HG03558 (cell line): ENCODE results near the gene PRM2.
A peak's percentile ranks its signal among the peaks of the same experiment; 100 is the strongest.

ENCODE experiments used
- ATAC-seq: cut with Tn5 transposase; IDR thresholded peaks from one replicate; pipeline ENCODE4 v1.9.1; 2021; ENCODE audit warnings: moderate number of reproducible peaks; ENCODE audit not compliant: unreplicated experiment; ENCODE audit errors: extremely low read depth

The PRM2 gene

DNA sequence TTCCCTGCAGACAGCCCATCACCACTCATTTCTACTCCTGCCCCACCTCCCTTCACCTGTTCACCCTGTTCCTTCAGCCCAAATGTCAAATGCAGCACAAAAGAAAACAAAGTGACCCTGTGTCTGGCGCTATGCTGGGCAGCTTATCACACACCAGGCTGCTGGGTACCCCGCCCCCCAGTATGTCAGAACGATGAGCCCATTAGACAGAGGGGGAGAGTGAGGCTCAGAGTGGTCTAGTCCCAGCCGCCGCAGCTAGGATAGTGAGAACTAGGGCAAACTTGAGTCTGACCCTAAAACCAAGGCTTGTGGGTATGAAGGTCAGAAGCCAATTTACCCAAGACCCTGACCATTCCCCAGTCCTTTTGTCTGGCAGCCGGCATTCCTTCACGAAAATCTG lies 11.2 kb downstream of the PRM2 start:
- ATAC-seq: no peak

- ATAC-seq: no peak
Measured at GRCh38 chr16:11264155-11264832, 12.0 kb downstream of the PRM2 start.

DNA sequence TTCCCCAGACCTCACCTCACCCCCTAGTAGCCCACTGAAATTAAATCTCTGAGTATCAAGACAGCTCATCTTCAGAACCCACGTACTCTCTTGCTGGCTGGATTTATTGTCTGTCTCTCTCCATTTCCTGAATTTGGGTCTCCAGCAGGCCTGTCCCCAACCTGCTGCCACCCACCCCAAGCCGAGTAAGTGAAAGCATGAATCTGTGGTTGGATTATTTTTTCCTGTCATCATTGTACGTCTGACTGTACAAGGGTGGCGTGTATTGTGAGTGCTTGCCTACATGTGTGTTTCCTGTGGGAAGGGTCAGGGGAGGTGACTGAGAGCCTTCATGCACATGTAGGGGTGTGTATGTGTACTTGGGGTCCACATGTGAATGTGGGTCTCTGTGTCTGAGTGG lies 12.5 kb downstream of the PRM2 start:
- no peak for ATAC-seq

GRCh38 chr16:11262915-11263314 lies 13.4 kb downstream of the PRM2 start:
- ATAC-seq: no peak

- ATAC-seq: no peak
Measured at GRCh38 chr16:11260596-11260966, 15.7 kb downstream of the PRM2 start.

- ATAC-seq: no peak
Measured at GRCh38 chr16:11259655-11260595, 16.4 kb downstream of the PRM2 start.

DNA sequence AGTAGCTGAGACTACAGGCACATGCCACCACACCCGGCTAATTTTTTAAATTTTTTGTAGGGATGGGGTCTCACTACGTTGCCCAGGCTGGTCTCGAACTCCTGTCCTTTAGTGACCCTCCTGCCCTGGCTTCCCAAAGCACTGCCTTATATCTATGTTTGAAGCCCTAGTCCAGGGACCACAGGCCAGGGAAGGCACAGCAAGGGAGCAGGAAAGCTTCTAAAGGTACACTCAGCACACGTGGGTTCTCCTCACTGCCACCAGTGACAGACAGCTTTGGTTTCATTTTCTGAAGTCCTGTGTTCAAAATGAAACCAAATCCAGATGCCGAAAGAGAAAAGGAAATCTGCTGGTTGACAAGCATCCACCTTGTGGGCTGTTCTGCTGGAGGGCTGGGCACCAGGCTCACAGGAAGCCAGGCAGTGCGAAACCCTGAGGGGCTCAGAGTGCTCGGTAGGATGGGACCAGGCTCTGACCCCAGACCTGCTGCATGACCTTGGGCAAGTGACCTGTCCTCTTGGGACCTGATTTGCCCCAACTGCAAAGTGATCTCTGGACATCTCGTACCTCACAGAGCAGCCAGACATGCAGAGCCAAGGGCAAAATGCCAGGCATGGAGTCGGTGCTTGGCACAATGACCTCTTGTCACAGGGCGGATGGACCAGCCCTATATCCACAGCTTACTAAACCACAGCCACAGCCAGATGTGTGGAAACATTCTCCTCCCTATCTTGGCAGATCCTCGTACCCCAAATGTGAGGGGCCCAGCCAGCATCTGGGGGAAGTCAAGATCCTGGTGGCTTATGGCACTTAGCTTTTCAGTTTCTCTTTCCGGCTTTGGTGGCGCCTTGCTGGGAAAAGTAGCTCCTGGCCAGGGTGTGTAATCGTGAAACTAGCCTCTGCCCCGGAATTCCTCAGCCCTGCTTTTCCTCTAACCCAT lies 17.5 kb downstream of the PRM2 start:
- no peak for ATAC-seq

- ATAC-seq: no peak
Measured at GRCh38 chr16:11257131-11257938, 18.9 kb downstream of the PRM2 start.

DNA sequence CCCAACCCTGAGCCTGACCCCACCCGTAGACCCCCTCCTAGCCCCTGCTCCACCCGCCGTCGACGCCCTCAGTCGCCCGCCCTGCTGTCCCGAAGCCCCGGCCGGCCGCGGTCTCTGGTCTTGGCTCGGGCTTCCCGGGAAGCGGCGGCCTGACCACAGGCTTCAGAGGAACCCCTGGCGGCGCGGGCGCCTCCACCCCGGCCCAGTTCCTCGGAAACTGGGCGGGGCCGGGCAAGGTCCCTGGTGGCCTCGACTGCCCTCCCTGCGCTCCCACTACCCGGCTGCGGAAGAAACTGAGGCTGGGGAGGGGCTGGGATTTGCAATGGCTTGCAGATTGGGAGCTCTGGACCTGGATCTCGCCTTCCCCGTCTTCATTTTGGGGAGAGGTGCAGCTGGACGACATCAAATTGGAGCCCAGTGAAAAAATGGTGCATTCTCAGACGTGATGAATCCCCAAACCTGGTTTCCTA lies 19.6 kb downstream of the PRM2 start:
- ATAC-seq: no peak

GRCh38 chr16:11255737-11256660 lies 20.3 kb downstream of the PRM2 start, which contains the start of gene SOCS1:
SOCS1 (minus strand) TSS chr16:11256204; CDS start chr16:11255478, 726 bp downstream.
- ATAC-seq: peak; percentile 31

GRCh38 chr16:11254913-11255736 lies 21.2 kb downstream of the PRM2 start:
- no peak for ATAC-seq

DNA sequence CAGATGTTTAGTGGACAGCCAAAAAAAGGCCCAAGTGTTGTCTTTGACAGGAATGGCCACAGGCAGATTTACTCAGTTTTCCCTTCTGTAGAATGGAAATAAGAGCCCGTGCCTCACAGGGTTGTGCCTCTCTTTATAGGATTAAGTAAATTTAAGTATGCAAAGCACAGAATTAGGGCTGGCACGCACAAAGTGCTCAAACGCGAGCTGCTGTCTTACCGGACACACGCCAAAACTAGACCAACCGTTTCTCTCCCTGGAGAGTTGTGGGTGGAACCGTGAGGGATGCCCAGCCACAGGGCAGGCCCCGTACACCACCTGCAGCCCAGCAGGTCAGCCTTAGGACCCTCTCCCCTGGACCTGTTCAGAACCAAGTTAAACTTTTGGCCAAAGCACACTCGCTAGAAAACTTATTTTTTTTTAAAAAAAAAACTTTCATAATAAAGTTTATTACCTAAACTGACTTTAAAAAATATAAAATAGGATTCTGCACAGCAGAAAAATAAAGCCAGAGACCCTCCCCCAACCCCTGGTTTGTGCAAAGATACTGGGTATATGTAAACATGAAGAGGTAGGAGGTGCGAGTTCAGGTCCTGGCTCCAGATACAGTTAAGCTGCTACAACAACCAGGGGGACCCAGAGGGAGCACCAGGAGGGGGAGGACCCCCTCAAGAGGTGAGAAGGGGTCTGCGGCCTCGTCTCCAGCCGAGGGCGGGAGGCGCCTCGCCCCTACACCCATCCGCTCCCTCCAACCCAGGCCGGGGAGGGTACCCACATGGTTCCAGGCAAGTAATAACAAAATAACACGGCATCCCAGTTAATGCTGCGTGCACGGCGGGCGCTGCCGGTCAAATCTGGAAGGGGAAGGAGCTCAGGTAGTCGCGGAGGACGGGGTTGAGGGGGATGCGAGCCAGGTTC lies 22.0 kb downstream of the PRM2 start:
- no peak for ATAC-seq

GRCh38 chr16:11253009-11253994 lies 23.0 kb downstream of the PRM2 start:
- ATAC-seq: no peak

GRCh38 chr16:11252482-11252931 lies 23.8 kb downstream of the PRM2 start:
- no peak for ATAC-seq
